Activated CD8-positive, alpha-beta memory T cell treated with anti-CD3 and anti-CD28 coated beads, Interleukin-2, amount 10 ng/mL, durations not matched to agents 7 days and 5 days (primary cell): Measurements from ENCODE around the gene LMBR1. TPM values are rescaled to one million over a fixed set of nuclear protein-coding genes. Genes with fewer than 3 reads are reported as not detected.

Source experiments
- ATAC-seq: fragments of 150-1000 bp; cut with Tn5 transposase; one replicate; pipeline ENCODE4 v1.10.0; 2021; ENCODE audit warnings: moderate library complexity
- CTCF ChIA-PET: fragments of 350-600 bp; sonication (Branson Sonifier 250); formaldehyde crosslinking; loops from one replicate; lab custom pipeline; 2021; ENCODE audit warnings: antibody characterized with exemption; lab: Charles Lee
- DNase-seq: peaks from one replicate; pipeline ENCODE4 v3.0.0-alpha.2; 2020
- H3K27ac Mint-ChIP-seq: one replicate; pipeline ENCODE4 v1.8.0; 2021; ENCODE audit warnings: mild to moderate bottlenecking, mixed read lengths
- H3K27me3 Mint-ChIP-seq: one replicate; pipeline ENCODE4 v1.8.0; 2021; ENCODE audit warnings: mixed read lengths
- H3K36me3 Mint-ChIP-seq: one replicate; pipeline ENCODE4 v1.8.0; 2021; ENCODE audit warnings: mild to moderate bottlenecking, mixed read lengths
- H3K4me1 Mint-ChIP-seq: one replicate; pipeline ENCODE4 v1.8.0; 2021; ENCODE audit warnings: mixed read lengths
- H3K4me3 Mint-ChIP-seq: one replicate; pipeline ENCODE4 v1.8.0; 2021; ENCODE audit warnings: mild to moderate bottlenecking, moderate library complexity, mixed read lengths
- H3K9me3 Mint-ChIP-seq: one replicate; pipeline ENCODE4 v1.8.0; 2022; ENCODE audit warnings: low read depth, mixed read lengths
- total RNA-seq, 2 experiments: library from RNA; stranded (reverse); gene quantifications; one replicate each; pipeline ENCODE4 v1.2.3, GENCODE V29; 2021

Gene LMBR1
- total RNA-seq, 2 experiments from 2014 or later, result 64.0 to 69.8 TPM

DNA sequence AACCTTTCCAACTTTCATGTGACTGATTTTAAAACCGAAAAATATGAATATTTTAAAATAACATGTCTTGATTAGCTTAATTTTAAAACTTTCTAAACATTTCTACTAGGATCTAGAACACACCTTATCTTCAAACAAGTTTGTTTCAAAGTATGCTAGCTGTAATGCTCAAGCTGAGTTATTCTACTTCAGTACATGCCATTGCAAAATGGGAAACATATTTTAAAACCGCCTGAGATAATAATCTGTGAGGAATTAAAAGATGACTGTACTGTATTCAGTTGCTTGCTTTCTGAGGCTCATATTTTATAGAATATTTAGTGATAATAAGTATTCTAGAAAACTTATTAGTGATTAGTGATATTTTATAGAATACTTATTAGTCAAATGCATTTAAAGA lies 99.6 kb downstream of the LMBR1 start:
- no peak overlapping the region for H3K4me3 Mint-ChIP-seq
- CTCF ChIA-PET, result interaction anchor here (1.6 kb wide), 1 partner anchor 27 kb away, joined by 3 read pairs; no protein-coding TSS in a partner anchor
- H3K9me3 Mint-ChIP-seq, result no peaks in the 10 kb centered on the region
- H3K27ac Mint-ChIP-seq, result no peak overlapping the region
- H3K36me3 Mint-ChIP-seq, result peaks cover 6% of the 10 kb centered on the region
- ATAC-seq (no peak), DNase-seq (no peak)
- H3K27me3 Mint-ChIP-seq, result no peaks in the 10 kb centered on the region
- no peaks in the 10 kb centered on the region for H3K4me1 Mint-ChIP-seq

DNA sequence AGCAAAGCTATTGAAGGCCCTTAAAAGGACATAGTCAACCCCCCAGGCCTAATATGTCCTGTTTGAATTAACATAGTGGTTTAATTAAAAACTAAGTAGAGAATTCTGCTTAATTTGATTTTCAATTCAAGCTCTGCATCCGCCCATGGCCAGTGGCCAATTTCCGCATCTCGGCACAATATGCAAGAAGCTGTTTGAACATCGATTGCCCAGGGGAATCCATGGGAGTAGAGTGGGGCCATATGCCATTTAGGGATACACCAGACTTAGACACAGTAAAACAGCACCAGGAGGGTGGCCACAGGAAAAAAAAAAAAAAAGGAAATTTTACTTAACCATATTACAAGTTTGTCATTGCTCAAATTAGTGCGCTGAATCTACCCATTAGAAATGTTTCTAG lies 100.4 kb downstream of the LMBR1 start:
- H3K4me1 Mint-ChIP-seq, result no peaks in the 10 kb centered on the region
- CTCF ChIA-PET, result interaction anchor here (0.7 to 1.6 kb wide), 2 partner anchors 27 to 566 kb away, joined by 3 read pairs; no protein-coding TSS in a partner anchor

GRCh38 chr7:156791241-156791640 lies 101.7 kb downstream of the LMBR1 start:
- no peak for DNase-seq
- no peak overlapping the region for H3K4me3 Mint-ChIP-seq
- H3K9me3 Mint-ChIP-seq, result no peaks in the 10 kb centered on the region
- no peaks in the 10 kb centered on the region for H3K4me1 Mint-ChIP-seq
- no peak for ATAC-seq
- no peaks in the 10 kb centered on the region for H3K27me3 Mint-ChIP-seq
- CTCF ChIA-PET, result interaction anchor here (0.6 kb wide), 1 partner anchor 179 kb away, joined by 3 read pairs; no protein-coding TSS in a partner anchor
- H3K27ac Mint-ChIP-seq, result no peak overlapping the region
- peaks cover 6% of the 10 kb centered on the region for H3K36me3 Mint-ChIP-seq

More for the DNA sequence above, 100.4 kb downstream of the LMBR1 start:
- no peaks in the 10 kb centered on the region for H3K9me3 Mint-ChIP-seq
- peaks cover 6% of the 10 kb centered on the region for H3K36me3 Mint-ChIP-seq
- H3K27me3 Mint-ChIP-seq, result no peaks in the 10 kb centered on the region
- no peak overlapping the region for H3K4me3 Mint-ChIP-seq
- DNase-seq (no peak), ATAC-seq (no peak)
- H3K27ac Mint-ChIP-seq, result no peak overlapping the region

GRCh38 chr7:156790264-156790663 lies 102.7 kb downstream of the LMBR1 start:
- peaks cover 6% of the 10 kb centered on the region for H3K36me3 Mint-ChIP-seq
- no peaks in the 10 kb centered on the region for H3K4me1 Mint-ChIP-seq
- ATAC-seq, result no peak
- no peak overlapping the region for H3K27ac Mint-ChIP-seq
- H3K4me3 Mint-ChIP-seq, result no peak overlapping the region
- DNase-seq, result no peak
- CTCF ChIA-PET, result no interaction called here
- no peaks in the 10 kb centered on the region for H3K27me3 Mint-ChIP-seq
- H3K9me3 Mint-ChIP-seq, result no peaks in the 10 kb centered on the region

GRCh38 chr7:156785998-156786543 lies 106.9 kb downstream of the LMBR1 start:
- no peaks in the 10 kb centered on the region for H3K9me3 Mint-ChIP-seq
- H3K4me1 Mint-ChIP-seq, result peaks cover 12% of the 10 kb centered on the region
- CTCF ChIA-PET, result interaction anchor here (0.6 kb wide), 1 partner anchor 21 kb away, joined by 3 read pairs; no protein-coding TSS in a partner anchor
- H3K4me3 Mint-ChIP-seq, result no peak overlapping the region
- H3K36me3 Mint-ChIP-seq, result peaks cover 17% of the 10 kb centered on the region
- no peaks in the 10 kb centered on the region for H3K27me3 Mint-ChIP-seq
- H3K27ac Mint-ChIP-seq, result no peak overlapping the region
- DNase-seq (no peak), ATAC-seq (no peak)

DNA sequence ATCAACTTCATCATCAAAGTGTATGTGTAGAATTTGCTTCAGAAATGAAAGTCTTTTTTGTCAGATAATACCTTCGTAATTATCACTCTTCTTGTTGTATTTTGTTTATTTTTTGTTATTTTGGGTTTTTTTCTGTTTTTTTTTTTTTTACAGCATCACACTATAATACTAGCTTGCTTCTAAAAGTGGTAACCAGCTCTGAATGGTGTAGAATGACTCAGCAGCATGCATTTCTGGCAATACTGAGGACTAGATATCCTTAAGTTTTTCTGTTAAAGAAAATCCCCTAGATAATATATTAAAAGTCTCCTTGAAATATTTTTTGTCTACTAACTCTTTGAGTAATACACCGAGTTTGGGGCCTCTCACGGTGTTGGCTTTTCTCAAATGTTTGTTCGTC lies 109.1 kb downstream of the LMBR1 start:
- ATAC-seq (no peak), DNase-seq (no peak)
- Mint-ChIP-seq H3K4me1 (peaks cover 24% of the 10 kb centered on the region), H3K27me3 (no peaks in the 10 kb centered on the region), H3K4me3 (no peak overlapping the region), H3K9me3 (no peaks in the 10 kb centered on the region), H3K27ac (no peak overlapping the region), H3K36me3 (peaks cover 19% of the 10 kb centered on the region)
- CTCF ChIA-PET, result no interaction called here

- Mint-ChIP-seq H3K4me1 (peaks cover 40% of the 10 kb centered on the region), H3K9me3 (no peaks in the 10 kb centered on the region), H3K27ac (peak overlapping the region; percentile 11), H3K36me3 (peaks cover 22% of the 10 kb centered on the region), H3K27me3 (no peaks in the 10 kb centered on the region), H3K4me3 (no peak overlapping the region)
- CTCF ChIA-PET, result interaction anchor here (0.6 kb wide), 1 partner anchor 33 kb away, joined by 3 read pairs; no protein-coding TSS in a partner anchor
- DNase-seq (no peak), ATAC-seq (no peak)
Observed at GRCh38 chr7:156781972-156782371, 111.0 kb downstream of the LMBR1 start.

DNA sequence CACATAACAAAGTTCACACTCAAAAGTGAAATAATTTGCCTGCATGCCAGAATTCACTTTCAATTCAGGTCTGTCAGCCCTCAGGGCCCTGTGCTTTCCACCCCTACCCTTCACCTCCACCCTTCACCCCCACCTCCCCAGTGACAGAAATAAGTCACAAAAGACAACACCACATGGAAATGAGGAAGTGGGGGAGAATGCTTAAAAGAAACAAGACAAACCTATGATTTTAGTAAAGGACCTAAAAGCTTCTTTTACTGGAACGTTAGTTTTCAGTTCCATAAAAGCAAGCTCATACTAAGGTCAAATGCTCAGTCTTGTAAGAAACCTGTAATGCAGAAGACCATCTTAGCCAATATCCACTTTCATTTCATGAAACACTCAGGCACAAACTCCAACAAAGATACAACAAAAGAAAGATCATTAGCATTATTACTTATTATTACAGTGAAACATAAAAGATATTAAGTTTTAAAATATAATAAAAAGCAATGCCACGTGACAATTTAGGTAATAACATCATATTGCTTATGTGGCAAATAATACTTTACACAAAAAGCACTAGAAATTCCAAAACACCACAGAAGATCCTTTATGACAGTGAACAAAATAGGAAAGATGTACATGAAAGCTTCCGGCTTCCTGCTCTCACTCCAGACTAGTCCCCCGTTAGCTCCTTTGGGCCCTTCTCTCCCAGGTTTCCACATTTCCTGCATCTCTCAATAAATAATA lies 112.1 kb downstream of the LMBR1 start:
- H3K4me1 Mint-ChIP-seq, result peaks cover 45% of the 10 kb centered on the region
- no peaks in the 10 kb centered on the region for H3K27me3 Mint-ChIP-seq
- peak; percentile 27 for ATAC-seq
- DNase-seq, result peak; percentile 63
- no peaks in the 10 kb centered on the region for H3K9me3 Mint-ChIP-seq
- CTCF ChIA-PET, result interaction anchor here (1.3 kb wide), 1 partner anchor 31 kb away, joined by 3 read pairs; no protein-coding TSS in a partner anchor
- H3K4me3 Mint-ChIP-seq, result no peak overlapping the region
- H3K36me3 Mint-ChIP-seq, result peaks cover 26% of the 10 kb centered on the region
- H3K27ac Mint-ChIP-seq, result peak overlapping the region; percentile 63

DNA sequence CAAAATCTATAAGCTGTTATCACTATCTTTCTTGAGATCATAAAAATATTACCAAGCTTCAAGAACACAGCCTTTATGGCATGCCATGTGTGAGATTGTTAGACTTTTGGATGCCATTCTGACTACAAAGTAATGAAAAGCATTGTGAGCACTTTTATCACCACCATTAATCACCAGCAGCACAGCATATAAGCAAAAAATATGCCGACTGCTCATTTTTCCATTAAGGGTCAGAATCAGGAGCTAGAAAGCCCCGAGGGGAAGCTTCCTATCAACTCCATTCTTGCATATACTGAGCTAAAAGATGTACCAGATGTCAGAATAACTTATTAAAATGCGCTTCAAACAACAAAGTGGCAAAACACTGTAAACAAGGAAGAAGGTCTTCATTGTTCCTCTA lies 114.3 kb downstream of the LMBR1 start:
- CTCF ChIA-PET, result no interaction called here
- ATAC-seq (no peak), DNase-seq (no peak)
- H3K27ac Mint-ChIP-seq, result no peak overlapping the region
- H3K4me1 Mint-ChIP-seq, result peaks cover 50% of the 10 kb centered on the region
- H3K9me3 Mint-ChIP-seq, result no peaks in the 10 kb centered on the region
- H3K27me3 Mint-ChIP-seq, result no peaks in the 10 kb centered on the region
- H3K36me3 Mint-ChIP-seq, result peaks cover 33% of the 10 kb centered on the region
- no peak overlapping the region for H3K4me3 Mint-ChIP-seq

GRCh38 chr7:156778201-156778600 lies 114.8 kb downstream of the LMBR1 start:
- no peaks in the 10 kb centered on the region for H3K9me3 Mint-ChIP-seq
- peaks cover 35% of the 10 kb centered on the region for H3K36me3 Mint-ChIP-seq
- peaks cover 54% of the 10 kb centered on the region for H3K4me1 Mint-ChIP-seq
- H3K4me3 Mint-ChIP-seq, result no peak overlapping the region
- H3K27ac Mint-ChIP-seq, result peak overlapping the region; percentile 86
- CTCF ChIA-PET, result no interaction called here
- DNase-seq, result no peak
- ATAC-seq, result no peak
- no peaks in the 10 kb centered on the region for H3K27me3 Mint-ChIP-seq

DNA sequence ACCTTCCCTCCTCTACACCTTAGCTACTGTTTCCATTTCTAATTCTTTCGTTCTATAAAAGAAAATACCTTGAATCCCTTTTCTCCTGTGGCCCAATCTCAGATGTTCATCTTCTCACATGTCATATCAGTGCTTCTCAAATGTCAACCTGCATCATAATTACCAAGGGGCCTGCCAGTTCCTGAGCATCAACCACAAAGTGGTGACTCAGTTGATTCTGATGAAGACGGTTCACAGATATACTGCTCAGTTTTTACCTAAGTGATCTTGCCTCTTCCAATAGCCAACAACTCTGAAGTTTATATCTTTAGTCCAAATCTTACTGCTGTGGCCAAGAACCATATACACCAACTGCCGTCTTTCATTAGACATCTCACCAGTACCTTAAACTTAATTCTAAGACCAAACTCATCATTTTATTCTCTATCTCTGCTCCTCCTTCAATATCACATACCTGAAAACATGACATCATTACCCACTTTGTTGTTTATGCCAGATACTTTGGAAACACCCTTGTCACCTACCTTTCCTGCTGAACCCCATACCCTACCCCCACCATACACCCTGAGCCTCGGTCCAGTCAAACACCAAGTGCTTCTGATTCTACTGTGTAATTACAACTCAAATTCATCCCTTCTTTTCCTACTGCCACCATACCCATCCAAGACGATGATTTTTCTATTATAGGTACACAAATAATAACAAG lies 115.5 kb downstream of the LMBR1 start:
- CTCF ChIA-PET, result no interaction called here
- Mint-ChIP-seq H3K27me3 (no peaks in the 10 kb centered on the region), H3K4me1 (peaks cover 54% of the 10 kb centered on the region), H3K9me3 (no peaks in the 10 kb centered on the region), H3K27ac (peak overlapping the region; percentile 86), H3K36me3 (peaks cover 33% of the 10 kb centered on the region), H3K4me3 (peak overlapping the region; percentile 3)
- DNase-seq, result peak; percentile 71
- peak; percentile 94 for ATAC-seq

GRCh38 chr7:156776527-156776926 lies 116.5 kb downstream of the LMBR1 start:
- no peak for ATAC-seq
- H3K27me3 Mint-ChIP-seq, result no peaks in the 10 kb centered on the region
- H3K27ac Mint-ChIP-seq, result peak overlapping the region; percentile 41
- H3K4me3 Mint-ChIP-seq, result no peak overlapping the region
- peaks cover 53% of the 10 kb centered on the region for H3K4me1 Mint-ChIP-seq
- CTCF ChIA-PET, result no interaction called here
- DNase-seq, result no peak
- peaks cover 30% of the 10 kb centered on the region for H3K36me3 Mint-ChIP-seq
- H3K9me3 Mint-ChIP-seq, result no peaks in the 10 kb centered on the region

DNA sequence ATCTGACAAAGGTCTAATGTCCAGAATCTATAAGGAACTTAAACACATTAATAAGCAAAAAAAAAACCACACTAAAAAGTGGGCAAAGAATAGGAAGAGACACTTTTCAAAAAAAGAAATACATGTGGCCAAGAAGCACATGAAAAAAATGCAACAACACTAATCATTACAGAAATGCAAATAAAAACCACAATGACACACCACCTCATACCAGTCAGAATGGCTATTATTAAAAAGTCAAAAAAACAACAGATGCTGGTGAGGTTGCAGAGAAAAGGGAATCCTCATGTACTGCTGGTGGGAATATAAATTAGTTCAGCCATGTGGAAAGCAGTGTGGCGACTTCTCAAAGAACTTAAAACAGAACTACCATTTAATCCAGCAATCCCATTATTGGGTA lies 119.0 kb downstream of the LMBR1 start:
- CTCF ChIA-PET, result no interaction called here
- H3K36me3 Mint-ChIP-seq, result peaks cover 33% of the 10 kb centered on the region
- H3K9me3 Mint-ChIP-seq, result no peaks in the 10 kb centered on the region
- no peak for DNase-seq
- peaks cover 53% of the 10 kb centered on the region for H3K4me1 Mint-ChIP-seq
- H3K27ac Mint-ChIP-seq, result no peak overlapping the region
- ATAC-seq, result no peak
- H3K27me3 Mint-ChIP-seq, result no peaks in the 10 kb centered on the region
- H3K4me3 Mint-ChIP-seq, result no peak overlapping the region
